ENCODE results near the gene FAM184B. TPM values are rescaled to one million over a fixed set of nuclear protein-coding genes. Genes with fewer than 3 reads are reported as not detected.

The FAM184B gene
- polyA plus RNA-seq, 1 donor from 2014 or later = 0.10 TPM

DNA sequence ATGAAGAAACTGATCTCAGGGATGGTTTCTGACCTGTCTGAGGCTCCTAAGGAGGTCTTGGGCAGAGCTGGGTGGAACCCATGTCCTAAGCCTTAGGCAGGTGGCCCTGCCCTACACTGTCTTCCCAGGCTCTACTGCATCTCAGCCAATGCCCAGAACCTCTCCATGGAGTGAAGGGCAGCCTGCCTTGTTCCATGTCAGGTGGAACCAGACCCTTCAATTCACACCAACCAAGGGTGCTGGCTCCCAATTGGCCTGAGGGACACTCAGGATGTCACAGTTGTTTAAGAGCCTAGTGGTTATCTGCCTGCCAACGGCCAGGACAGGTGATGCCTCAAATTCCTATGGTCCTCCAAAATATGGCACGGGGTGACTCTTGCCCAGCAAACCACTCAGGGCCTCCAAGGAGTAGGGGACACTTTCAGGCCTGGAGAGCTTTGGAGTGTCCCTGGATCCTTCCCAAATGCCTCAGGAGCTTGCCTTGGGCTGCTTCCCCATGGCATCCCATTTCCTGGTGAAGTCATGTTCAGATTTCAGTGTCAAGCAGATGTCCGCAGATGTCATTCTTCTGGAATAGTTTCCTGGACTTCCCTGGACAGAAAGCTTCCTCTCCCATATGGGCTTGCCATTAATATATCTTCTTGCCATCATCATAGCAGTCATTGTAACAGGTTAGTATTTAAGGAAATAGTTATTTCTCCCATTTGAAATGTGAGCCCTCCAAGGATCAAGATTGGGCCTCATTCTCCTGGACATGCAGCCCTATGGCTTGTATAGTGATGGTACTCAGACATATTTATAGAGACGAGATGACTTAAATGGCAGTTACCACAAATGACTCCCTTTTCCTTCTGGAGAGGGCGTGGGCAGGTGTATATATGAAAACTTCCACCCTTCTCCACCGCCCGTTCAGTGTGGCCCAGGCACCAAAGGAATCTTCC is 99.9 kb downstream of the FAM184B start:
- Histone ChIP-seq H3K9me3 (ENCODE audit: low read length) (no peaks in the 10 kb centered on the region), H2AFZ (ENCODE audit: low read depth, low read length) (no peak overlapping the region), H3K36me3 (ENCODE audit: insufficient read depth, low read length) (no peaks in the 10 kb centered on the region), H3K27me3 (ENCODE audit: insufficient read depth, low read depth, low read length) (no peaks in the 10 kb centered on the region), H3K4me2 (ENCODE audit: low read length) (no peak overlapping the region), H3K4me3 (ENCODE audit: low read length) (no peak overlapping the region), H3K9me2 (ENCODE audit: insufficient read depth, low read length) (no peaks in the 10 kb centered on the region), H3F3A (ENCODE audit: insufficient read depth, low read length, poor library complexity, severe bottlenecking) (no peaks in the 10 kb centered on the region), H3K79me2 (replicated peaks; ENCODE audit: insufficient read depth, low read length) (no peaks in the 10 kb centered on the region), H4K20me1 (ENCODE audit: insufficient read depth) (no peaks in the 10 kb centered on the region), H3K27ac (ENCODE audit: low read length) (no peak overlapping the region), H3K9ac (ENCODE audit: low read length) (no peak overlapping the region)
- TF ChIP-seq EP300 (conservative IDR thresholded peaks at IDR 0.05; ENCODE audit: poor library complexity, severe bottlenecking) = no peak
- no peak for TF ChIP-seq SMC3 (conservative IDR thresholded peaks at IDR 0.05; ENCODE audit: poor library complexity)
- TF ChIP-seq CTCF (IDR thresholded peaks at IDR 0.05; ENCODE audit: poor library complexity, severe bottlenecking) = no peak
- TF ChIP-seq POLR2AphosphoS5 (IDR thresholded peaks at IDR 0.05) = no peak
- TF ChIP-seq TAF1 (IDR thresholded peaks at IDR 0.05; ENCODE audit: low read depth) = no peak

GRCh38 chr4:17680559-17681280 is 100.7 kb downstream of the FAM184B start:
- Histone ChIP-seq H3K36me3 (ENCODE audit: insufficient read depth, low read length) (no peaks in the 10 kb centered on the region), H3K9me3 (ENCODE audit: low read length) (no peaks in the 10 kb centered on the region), H3K9ac (ENCODE audit: low read length) (no peak overlapping the region), H3K79me2 (replicated peaks; ENCODE audit: insufficient read depth, low read length) (no peaks in the 10 kb centered on the region), H2AFZ (ENCODE audit: low read depth, low read length) (no peak overlapping the region), H3K4me2 (ENCODE audit: low read length) (no peak overlapping the region), H3K27me3 (ENCODE audit: insufficient read depth, low read depth, low read length) (no peaks in the 10 kb centered on the region), H3K9me2 (ENCODE audit: insufficient read depth, low read length) (no peaks in the 10 kb centered on the region), H4K20me1 (ENCODE audit: insufficient read depth) (no peaks in the 10 kb centered on the region), H3F3A (ENCODE audit: insufficient read depth, low read length, poor library complexity, severe bottlenecking) (no peaks in the 10 kb centered on the region), H3K4me3 (ENCODE audit: low read length) (no peak overlapping the region), H3K27ac (ENCODE audit: low read length) (no peak overlapping the region)
- TF ChIP-seq EZH2 (IDR thresholded peaks at IDR 0.05; ENCODE audit: borderline replicate concordance, insufficient read depth, low read length, poor library complexity, severe bottlenecking) = no peak
- TF ChIP-seq, protein P1, sequence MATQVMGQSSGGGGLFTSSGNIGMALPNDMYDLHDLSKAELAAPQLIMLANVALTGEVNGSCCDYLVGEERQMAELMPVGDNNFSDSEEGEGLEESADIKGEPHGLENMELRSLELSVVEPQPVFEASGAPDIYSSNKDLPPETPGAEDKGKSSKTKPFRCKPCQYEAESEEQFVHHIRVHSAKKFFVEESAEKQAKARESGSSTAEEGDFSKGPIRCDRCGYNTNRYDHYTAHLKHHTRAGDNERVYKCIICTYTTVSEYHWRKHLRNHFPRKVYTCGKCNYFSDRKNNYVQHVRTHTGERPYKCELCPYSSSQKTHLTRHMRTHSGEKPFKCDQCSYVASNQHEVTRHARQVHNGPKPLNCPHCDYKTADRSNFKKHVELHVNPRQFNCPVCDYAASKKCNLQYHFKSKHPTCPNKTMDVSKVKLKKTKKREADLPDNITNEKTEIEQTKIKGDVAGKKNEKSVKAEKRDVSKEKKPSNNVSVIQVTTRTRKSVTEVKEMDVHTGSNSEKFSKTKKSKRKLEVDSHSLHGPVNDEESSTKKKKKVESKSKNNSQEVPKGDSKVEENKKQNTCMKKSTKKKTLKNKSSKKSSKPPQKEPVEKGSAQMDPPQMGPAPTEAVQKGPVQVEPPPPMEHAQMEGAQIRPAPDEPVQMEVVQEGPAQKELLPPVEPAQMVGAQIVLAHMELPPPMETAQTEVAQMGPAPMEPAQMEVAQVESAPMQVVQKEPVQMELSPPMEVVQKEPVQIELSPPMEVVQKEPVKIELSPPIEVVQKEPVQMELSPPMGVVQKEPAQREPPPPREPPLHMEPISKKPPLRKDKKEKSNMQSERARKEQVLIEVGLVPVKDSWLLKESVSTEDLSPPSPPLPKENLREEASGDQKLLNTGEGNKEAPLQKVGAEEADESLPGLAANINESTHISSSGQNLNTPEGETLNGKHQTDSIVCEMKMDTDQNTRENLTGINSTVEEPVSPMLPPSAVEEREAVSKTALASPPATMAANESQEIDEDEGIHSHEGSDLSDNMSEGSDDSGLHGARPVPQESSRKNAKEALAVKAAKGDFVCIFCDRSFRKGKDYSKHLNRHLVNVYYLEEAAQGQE (IDR thresholded peaks at IDR 0.05; ENCODE audit: borderline replicate concordance) = no peak
- no peak for TF ChIP-seq RAD21 (conservative IDR thresholded peaks at IDR 0.05)
- no peak for TF ChIP-seq POLR2AphosphoS5 (IDR thresholded peaks at IDR 0.05)
- no peak for TF ChIP-seq EP300 (conservative IDR thresholded peaks at IDR 0.05; ENCODE audit: poor library complexity, severe bottlenecking)
- no peak for TF ChIP-seq SMC3 (conservative IDR thresholded peaks at IDR 0.05; ENCODE audit: poor library complexity)
- no peak for TF ChIP-seq TAF1 (IDR thresholded peaks at IDR 0.05; ENCODE audit: low read depth)
- TF ChIP-seq CTCF (IDR thresholded peaks at IDR 0.05; ENCODE audit: poor library complexity, severe bottlenecking) = no peak
- TF ChIP-seq MXI1 (conservative IDR thresholded peaks at IDR 0.05; ENCODE audit: poor library complexity, severe bottlenecking) = no peak

Measured in neural cell (in vitro differentiated cells).